GM12878 (cell line): Measurements from ENCODE around the gene UTP4. TPM values are rescaled to one million over a fixed set of nuclear protein-coding genes. Genes with fewer than 3 reads are reported as not detected.

Experiments used
- ATAC-seq: fragments of 200-7000 bp; cut with Tn5 transposase; 3 replicates; pipeline ENCODE4 v1.9.1; 2020; ENCODE audit warnings: mild to moderate bottlenecking, moderate library complexity
- BruUV-seq: library from RNA; stranded (reverse); fragments of 400-500 nt; replicated peaks from 2 replicates; lab custom pipeline; 2021; lab: Mats Ljungman, UMichigan
- CTCF ChIA-PET: fragments of 300-600 bp; sonication (Branson Sonifier 250); formaldehyde crosslinking; extraction: SDS; loops from one replicate; lab custom pipeline; 2021; ENCODE audit warnings: inconsistent platforms; lab: Yijun Ruan, JAX
- POLR2A ChIA-PET: fragments of 350-600 bp; formaldehyde crosslinking; extraction: SDS; loops from one replicate; lab custom pipeline; 2021; ENCODE audit warnings: inconsistent platforms; lab: Charles Lee
- RAD21 ChIA-PET: fragments of 300-600 bp; sonication (Branson Sonifier 250); formaldehyde crosslinking; loops from one replicate; lab custom pipeline; 2023; ENCODE audit warnings: antibody characterized with exemption; ENCODE audit not compliant: unreplicated experiment; lab: Charles Lee
- SMC1A ChIA-PET: fragments of 300-600 bp; sonication (Branson Sonifier 250); formaldehyde crosslinking; loops from one replicate; lab custom pipeline; 2023; ENCODE audit not compliant: unreplicated experiment, uncharacterized antibody; lab: Charles Lee
- DNase-seq: peaks from one replicate; pipeline ENCODE4 v3.0.0-alpha.2; 2011; ENCODE audit warnings: low read depth, low spot score
- FAIRE-seq: peaks from 3 replicates; lab custom pipeline; 2011; peaks lifted over from hg19 to GRCh38; lab: Jason Lieb, UNC
- H2AFZ ChIP-seq: 2 replicates; pipeline ENCODE4 v1.6.0; 2011; ENCODE audit warnings: low read depth, low read length, control low read depth; ENCODE audit not compliant: control insufficient read depth
- H3K27ac ChIP-seq: 2 replicates; pipeline ENCODE4 v1.5.1; 2011; ENCODE audit warnings: control low read depth; ENCODE audit not compliant: control insufficient read depth, insufficient read depth
- H3K27me3 ChIP-seq, 2 experiments: replicated peaks in 1 of 2; 2 replicates each; pipeline versions ENCODE4 v1.6.0 to v1.6.1; 2011; ENCODE audit warnings: low read length in 1 of 2; ENCODE audit not compliant: control insufficient read depth in 2 of 2, insufficient read depth in 2 of 2
- H3K36me3 ChIP-seq, 2 experiments: 2 replicates each; pipeline ENCODE4 v1.5.1; 2011; ENCODE audit warnings: low read length in 1 of 2; ENCODE audit not compliant: control insufficient read depth in 2 of 2, insufficient read depth in 2 of 2
- H3K4me1 ChIP-seq: 2 replicates; pipeline ENCODE4 v1.6.1; 2011; ENCODE audit warnings: mild to moderate bottlenecking, low read length, moderate library complexity, mixed read lengths; ENCODE audit not compliant: control insufficient read depth, insufficient read depth
- H3K4me2 ChIP-seq: 2 replicates; pipeline ENCODE4 v1.6.0; 2011; ENCODE audit warnings: control low read depth; ENCODE audit not compliant: control insufficient read depth, insufficient read depth
- H3K4me3 ChIP-seq: fragments of 200-600 bp; sonication (generic); 2 replicates; pipeline ENCODE4 v1.5.1; 2016
- H3K79me2 ChIP-seq: 2 replicates; pipeline ENCODE4 v1.6.0; 2011; ENCODE audit warnings: low read length; ENCODE audit not compliant: control insufficient read depth, insufficient read depth
- H3K9ac ChIP-seq: 2 replicates; pipeline ENCODE4 v1.8.0; 2011; ENCODE audit warnings: low read length, control low read depth, mixed read lengths; ENCODE audit not compliant: control insufficient read depth, insufficient read depth
- H3K9me3 ChIP-seq: replicated peaks from 3 replicates; pipeline ENCODE4 v1.5.1; 2011; ENCODE audit warnings: mild to moderate bottlenecking, low read length; ENCODE audit not compliant: control insufficient read depth, insufficient read depth
- H4K20me1 ChIP-seq: 2 replicates; pipeline ENCODE4 v1.6.0; 2011; ENCODE audit not compliant: control insufficient read depth, insufficient read depth
- CREB1 ChIP-seq: IDR thresholded peaks from 2 replicates; pipeline ENCODE4 v1.6.1; 2012; ENCODE audit warnings: low read depth, mild to moderate bottlenecking, inconsistent platforms
- PBX3 ChIP-seq: IDR thresholded peaks from 2 replicates; pipeline ENCODE4 v1.6.1; 2011; ENCODE audit warnings: mild to moderate bottlenecking, low read depth, low read length, moderate library complexity; ENCODE audit not compliant: insufficient replicate concordance
- POLR2AphosphoS2 ChIP-seq: IDR thresholded peaks from 2 replicates; pipeline ENCODE4 v1.6.1; 2011; ENCODE audit warnings: low read depth, mild to moderate bottlenecking, low read length, improper control_type of control experiment, moderate library complexity
- STAT3 ChIP-seq: IDR thresholded peaks from 2 replicates; pipeline ENCODE4 v1.6.1; 2011; ENCODE audit warnings: low read depth, low read length, improper control_type of control experiment
- ZNF384 ChIP-seq: IDR thresholded peaks from 2 replicates; pipeline ENCODE4 v1.6.1; 2012; ENCODE audit warnings: low read depth, mild to moderate bottlenecking, low read length, improper control_type of control experiment, borderline replicate concordance
- WGBS: methylation state at CpG from one replicate; pipeline ENCODE4 v1.1.6; 2016; ENCODE audit warnings: low lambda C conversion rate; ENCODE audit not compliant: insufficient replicate concordance, insufficient coverage; ENCODE audit errors: missing lambda C conversion rate; 5-methylcytosine and 5-hydroxymethylcytosine counted together
- in situ Hi-C: fragments of 300-500 bp; cut with MboI; formaldehyde crosslinking; loops from 9 replicates; pipeline ENCODE4 v1.14.3; 2018; ENCODE audit warnings: mixed read lengths
- intact Hi-C: fragments of 100-400 bp; cut with micrococcal nuclease; formaldehyde crosslinking; loops from one replicate; pipeline ENCODE4 v1.14.2; 2022; ENCODE audit not compliant: unreplicated experiment
- polyA plus RNA-seq, 11 experiments: library from polyadenylated mRNA; depleted of rRNA in 4 of 11; unstranded in 6 of 11; stranded (reverse) in 5 of 11; fragments of >200 nt; fragmentation: Nextera tagmentation in 4 of 11; fragmentation: Illumina TruSeq in 1 of 11; extraction: Ambion mirVana in 4 of 11; extraction: Trizol in 1 of 11; gene quantifications; 1 replicate in 1 of 11; 2 replicates in 10 of 11; pipeline versions ENCODE4 v1.2.1 to v1.2.3, GENCODE V29; 2011 to 2016; ENCODE audit warnings: inconsistent platforms in 2 of 11, missing spikeins in 2 of 11, low read depth in 1 of 11
- total RNA-seq, 4 experiments: library from RNA; depleted of rRNA in 3 of 4; stranded (reverse); fragments of >200 nt in 3 of 4; fragmentation: Illumina TruSeq in 1 of 4; extraction: Trizol in 1 of 4; gene quantifications; 2 replicates each; pipeline versions ENCODE4 v1.2.1 to v1.2.3, GENCODE V29; 2013 to 2021

UTP4 gene
- total and polyA plus RNA-seq, 10 of the 15 experiments (the other 5 are each of a cell fraction or from before 2014, with no cell fraction given), result 32.5 to 131 (median 84.0) TPM

DNA sequence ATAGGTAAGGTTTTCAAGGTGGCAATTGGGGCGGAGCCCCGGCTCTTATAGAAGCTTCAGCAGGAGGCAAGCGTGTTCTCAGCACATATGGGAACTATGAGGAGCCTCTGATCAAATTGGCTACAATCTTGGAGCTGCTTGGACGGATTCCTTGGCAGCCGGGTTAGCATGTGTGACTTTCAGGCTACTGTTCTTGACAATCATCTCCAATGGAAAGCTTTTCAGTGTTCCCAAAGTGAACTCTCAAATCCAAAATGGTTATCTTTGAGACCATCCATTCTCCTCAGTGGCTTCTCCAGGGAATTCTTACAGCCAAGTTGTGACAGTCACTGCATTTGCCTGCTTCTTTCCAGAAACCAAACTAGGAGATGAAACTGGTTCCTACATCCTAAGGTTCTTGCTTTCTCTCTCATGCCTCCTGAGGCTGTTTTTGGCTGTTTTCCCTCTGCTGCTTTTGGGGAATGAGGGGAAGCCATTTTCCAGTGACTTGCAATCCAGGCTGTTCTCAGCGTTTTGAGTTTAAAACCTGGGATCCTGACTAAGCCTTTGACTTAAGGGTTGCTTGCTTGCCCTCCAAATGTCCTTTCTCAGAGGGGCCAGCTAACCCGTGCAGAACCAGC is 16.1 kb upstream of the UTP4 start:
- TF ChIP-seq ZNF384 (no peak), POLR2AphosphoS2 (no peak), STAT3 (no peak), PBX3 (no peak), CREB1 (no peak)
- ChIA-PET SMC1A (interaction anchor here (1.3 to 1.9 kb wide), 2 partner anchors 8 to 58 kb away, joined by 4 to 5 read pairs; no protein-coding TSS in a partner anchor), RAD21 (no interaction called here), POLR2A (no interaction called here), CTCF (interaction anchor here (1.1 to 1.4 kb wide), 2 partner anchors 214 to 586 kb away, joined by 3 read pairs; no protein-coding TSS in a partner anchor)
- Histone ChIP-seq H3K27me3 (no peaks in the 10 kb centered on the region), H3K4me1 (no peaks in the 10 kb centered on the region), H3K27ac (no peak overlapping the region), H3K79me2 (no peaks in the 10 kb centered on the region), H2AFZ (no peak overlapping the region), H3K9ac (no peak overlapping the region), H4K20me1 (no peaks in the 10 kb centered on the region), H3K36me3 (peaks cover 19 to 20% of the 10 kb centered on the region in 2 experiments), H3K4me2 (no peak overlapping the region), H3K9me3 (no peaks in the 10 kb centered on the region), H3K4me3 (no peak overlapping the region)
- intact Hi-C loops (no loop called here), in situ Hi-C loops (no loop called here)
- FAIRE-seq (no peak), DNase-seq (no peak), ATAC-seq (no peak)
- BruUV-seq, result no TSS peak
- 91% methylated on average over 7 of the region's 7 CpGs for WGBS
